Fibroblast of skin of abdomen (primary cell): ENCODE measurements around the gene MPST.
A peak's percentile ranks its signal among the peaks of the same experiment; 100 is the strongest.

ENCODE experiments used
- DNase-seq: peaks from one replicate; pipeline ENCODE4 v3.0.0-alpha.2; 2013

Gene MPST

GRCh38 chr22:37001826-37002225 is 17.7 kb upstream of the MPST start:
- no peak for DNase-seq

- no peak for DNase-seq
Measured at GRCh38 chr22:37002633-37003032, 16.9 kb upstream of the MPST start.

GRCh38 chr22:37007651-37008050 is 11.9 kb upstream of the MPST start:
- DNase-seq, result no peak

GRCh38 chr22:37008365-37008764 is 11.2 kb upstream of the MPST start:
- no peak for DNase-seq

- DNase-seq, result no peak
Measured at GRCh38 chr22:37009490-37009889, 10.1 kb upstream of the MPST start.

- no peak for DNase-seq
Measured at GRCh38 chr22:37010174-37010573, 9.4 kb upstream of the MPST start.

- no peak for DNase-seq
Measured at GRCh38 chr22:37010976-37011375, 8.6 kb upstream of the MPST start.

- no peak for DNase-seq
Measured at GRCh38 chr22:37011472-37011871, 8.1 kb upstream of the MPST start.

- DNase-seq, result no peak
Measured at GRCh38 chr22:37012262-37012904, 7.2 kb upstream of the MPST start.

GRCh38 chr22:37012956-37013355 is 6.6 kb upstream of the MPST start:
- DNase-seq, result no peak

- DNase-seq, result no peak
Measured at GRCh38 chr22:37014415-37014806, 5.1 kb upstream of the MPST start.

GRCh38 chr22:37014835-37015586 is 4.5 kb upstream of the MPST start:
- no peak for DNase-seq

- no peak for DNase-seq
Measured at GRCh38 chr22:37015587-37015878, 4.0 kb upstream of the MPST start.

- DNase-seq, result no peak
Measured at GRCh38 chr22:37016134-37016910, 3.2 kb upstream of the MPST start.

GRCh38 chr22:37017356-37017755 is 2.2 kb upstream of the MPST start:
- no peak for DNase-seq

- DNase-seq, result no peak
Measured at GRCh38 chr22:37018086-37018814, 1.3 kb upstream of the MPST start.

GRCh38 chr22:37018815-37019308 is 680 bp upstream of the MPST start:
- DNase-seq, result peak; percentile 44

- peak; percentile 38 for DNase-seq
Measured at GRCh38 chr22:37020192-37020479, 594 bp downstream of the MPST start.

GRCh38 chr22:37021041-37021440 is 1.5 kb downstream of the MPST start:
- DNase-seq, result no peak

- peak; percentile 31 for DNase-seq
Measured at GRCh38 chr22:37021710-37022482, 2.4 kb downstream of the MPST start.

GRCh38 chr22:37022483-37023337 is 3.2 kb downstream of the MPST start:
- DNase-seq, result no peak
